ENCODE measurements around the gene PDS5A.

GRCh38 chr4:39850727-39851126, 127.0 kb downstream of the PDS5A start:
- TF ChIP-seq CTCF (IDR thresholded peaks at IDR 0.05), result no peak
- TF ChIP-seq POLR2A (IDR thresholded peaks at IDR 0.05), result no peak
